Raji (cell line): ENCODE data around the gene TUBA3C.

Experiments used
- POLR2A ChIP-seq: IDR thresholded peaks from 2 replicates; pipeline ENCODE4 v1.6.1; 2011; ENCODE audit warnings: low read depth, low read length, control low read depth; ENCODE audit not compliant: insufficient read depth

The TUBA3C gene

DNA sequence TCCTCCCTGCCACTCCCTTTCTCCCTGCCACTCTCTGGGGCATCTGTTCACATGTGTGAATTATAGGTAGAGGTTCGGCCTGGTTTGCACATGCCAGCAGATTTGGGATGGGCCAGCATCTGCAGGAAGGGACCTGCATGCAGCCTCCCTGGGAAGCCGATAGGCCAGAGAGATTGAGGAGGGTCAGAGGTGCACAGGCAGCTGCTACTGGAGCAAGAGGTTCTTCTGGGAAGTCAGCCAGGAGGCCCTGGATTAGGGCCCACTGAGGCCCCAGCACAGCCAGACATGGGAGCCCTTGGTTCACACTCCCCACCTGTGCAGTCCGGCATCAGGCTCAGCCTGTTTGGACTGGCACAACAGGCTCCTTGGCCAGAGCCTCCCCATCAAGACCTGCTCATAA is 12.1 kb downstream of the TUBA3C start:
- no peak for TF ChIP-seq POLR2A

DNA sequence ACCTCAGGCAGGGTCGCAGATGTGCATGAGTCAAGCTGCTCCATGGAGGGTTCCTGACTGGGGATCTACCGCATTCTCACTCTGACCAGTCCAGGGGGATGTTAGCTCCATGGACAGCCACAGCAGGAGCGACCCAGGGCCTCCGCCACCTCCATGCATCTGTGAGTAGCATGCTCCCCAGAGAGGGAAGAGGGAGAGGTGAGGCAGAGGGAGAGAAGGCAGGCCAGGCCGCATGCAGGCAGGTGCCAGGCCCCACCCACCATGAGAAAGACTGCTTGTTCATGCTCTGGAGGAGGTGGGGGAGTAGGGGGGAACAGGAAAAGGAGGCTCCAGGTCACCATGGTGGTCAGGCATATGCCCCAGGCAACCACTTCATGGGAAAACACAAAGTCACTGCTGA is 20.3 kb downstream of the TUBA3C start:
- no peak for TF ChIP-seq POLR2A

DNA sequence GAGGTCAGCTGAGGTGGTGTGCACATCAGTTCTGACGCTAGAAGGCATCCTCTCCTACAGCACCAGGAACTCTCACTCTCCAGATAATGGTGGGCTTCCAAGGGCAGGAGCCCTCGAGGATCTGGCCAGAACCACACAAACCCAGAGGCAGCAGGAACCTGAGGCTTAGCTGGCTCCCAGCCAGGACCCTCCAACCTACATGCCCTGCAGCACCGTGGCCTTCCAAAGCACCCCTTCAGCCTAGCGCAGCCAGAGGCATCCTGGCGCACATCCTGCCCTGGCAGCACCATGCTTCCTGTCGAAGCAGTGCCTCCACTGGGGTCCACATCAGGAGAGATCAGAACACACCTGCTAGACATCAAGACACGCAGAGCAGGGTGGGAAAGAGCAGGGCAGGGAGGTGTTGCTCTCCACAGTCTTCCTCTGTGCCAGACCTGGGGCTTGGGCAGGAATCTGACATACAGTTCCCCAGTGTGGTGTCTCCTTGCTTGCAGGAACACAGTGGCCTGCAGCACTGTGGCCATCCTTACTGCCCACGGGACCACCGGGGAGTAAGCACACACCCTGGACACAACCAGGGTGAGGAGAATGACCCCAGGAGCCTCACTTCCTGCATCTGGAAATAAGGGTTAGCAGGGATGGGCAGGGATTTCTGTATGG is 21.7 kb downstream of the TUBA3C start:
- TF ChIP-seq POLR2A, result no peak

DNA sequence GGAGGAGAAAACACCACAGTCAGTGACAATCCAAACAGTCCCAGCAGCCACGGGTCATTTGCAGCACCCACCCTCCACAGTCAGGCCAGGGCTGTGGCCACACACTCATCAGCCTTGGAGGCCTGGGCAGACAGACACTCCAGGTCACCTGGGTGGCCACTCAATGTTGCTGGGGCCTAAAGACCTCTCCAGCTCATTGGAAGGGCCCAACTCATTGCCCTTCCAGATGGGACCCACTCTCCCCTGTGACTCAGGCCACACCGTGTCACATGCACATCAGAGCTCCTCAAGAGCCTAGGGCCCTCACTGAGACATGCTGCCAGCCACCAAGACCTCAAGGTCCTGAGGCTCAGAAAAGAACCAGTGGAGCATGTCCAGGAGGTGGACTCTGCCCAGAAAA is 22.4 kb downstream of the TUBA3C start:
- TF ChIP-seq POLR2A, result no peak

DNA sequence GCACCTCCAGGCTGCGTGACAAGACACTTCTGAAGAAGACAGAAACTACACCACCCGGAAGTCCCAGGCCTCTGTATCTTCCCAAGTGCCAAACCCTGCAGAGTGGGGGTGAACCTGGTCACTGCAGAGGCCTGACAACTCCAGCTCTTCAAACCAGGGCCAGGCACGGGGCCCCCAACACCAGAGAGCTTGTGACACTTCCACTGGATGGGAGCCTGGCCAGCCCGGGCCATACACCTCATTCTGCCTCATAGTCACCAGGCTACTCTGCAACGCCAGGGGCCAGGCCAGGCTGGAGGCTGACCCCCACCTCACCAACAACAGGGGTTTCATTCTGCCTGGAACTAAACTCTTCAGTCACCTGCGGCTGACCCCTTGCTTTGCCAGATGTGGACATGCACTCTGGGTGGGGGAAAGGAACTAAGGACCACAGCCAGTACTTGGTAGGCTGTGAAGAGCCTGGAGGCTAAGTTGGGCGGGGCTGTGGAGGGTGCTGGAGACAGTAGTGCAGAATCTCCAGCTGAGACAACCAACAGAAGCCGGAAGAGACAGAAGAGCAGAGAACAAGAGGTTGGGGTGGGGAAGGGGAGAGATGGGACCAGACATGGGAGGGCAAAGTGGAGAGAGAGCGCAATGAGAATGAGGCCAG is 23.0 kb downstream of the TUBA3C start:
- TF ChIP-seq POLR2A, result no peak

DNA sequence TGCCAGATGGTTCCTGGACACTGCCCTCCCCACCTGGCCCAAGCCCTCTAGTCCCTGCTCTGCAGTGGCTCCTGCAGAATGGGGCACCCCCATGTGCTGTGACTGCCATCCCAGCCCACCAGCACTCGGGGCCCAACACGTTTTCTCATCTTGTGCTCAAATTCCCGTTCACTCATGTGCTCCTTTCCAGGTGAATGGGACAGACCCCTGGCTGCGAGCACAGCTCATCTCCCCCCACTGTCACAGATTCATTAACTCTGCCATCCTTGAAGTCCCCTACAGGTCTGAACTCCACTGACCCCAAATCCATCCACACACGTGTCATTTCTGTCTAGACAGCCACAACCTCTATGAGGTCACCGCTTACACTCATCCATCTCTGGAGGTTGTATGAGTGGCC is 23.6 kb downstream of the TUBA3C start:
- no peak for TF ChIP-seq POLR2A

DNA sequence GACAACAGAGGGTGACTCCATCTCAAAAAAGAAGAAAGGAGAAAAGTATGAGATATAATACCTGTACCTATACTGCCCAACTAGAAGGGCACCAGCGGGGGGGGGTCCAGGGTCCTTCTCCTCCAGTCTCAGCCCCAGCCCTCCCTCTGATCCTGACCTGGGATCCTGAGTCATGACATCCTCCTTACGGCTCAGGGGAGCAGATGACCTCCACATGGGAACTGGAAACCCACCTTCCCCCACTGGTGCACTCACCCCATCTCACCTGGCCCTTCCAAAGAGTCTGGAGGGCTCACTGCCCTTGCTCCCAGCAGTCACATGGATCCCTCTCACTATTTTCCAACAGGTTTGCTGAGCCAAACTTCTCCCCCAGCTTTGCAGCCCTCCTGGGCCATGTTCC is 24.2 kb downstream of the TUBA3C start:
- no peak for TF ChIP-seq POLR2A

DNA sequence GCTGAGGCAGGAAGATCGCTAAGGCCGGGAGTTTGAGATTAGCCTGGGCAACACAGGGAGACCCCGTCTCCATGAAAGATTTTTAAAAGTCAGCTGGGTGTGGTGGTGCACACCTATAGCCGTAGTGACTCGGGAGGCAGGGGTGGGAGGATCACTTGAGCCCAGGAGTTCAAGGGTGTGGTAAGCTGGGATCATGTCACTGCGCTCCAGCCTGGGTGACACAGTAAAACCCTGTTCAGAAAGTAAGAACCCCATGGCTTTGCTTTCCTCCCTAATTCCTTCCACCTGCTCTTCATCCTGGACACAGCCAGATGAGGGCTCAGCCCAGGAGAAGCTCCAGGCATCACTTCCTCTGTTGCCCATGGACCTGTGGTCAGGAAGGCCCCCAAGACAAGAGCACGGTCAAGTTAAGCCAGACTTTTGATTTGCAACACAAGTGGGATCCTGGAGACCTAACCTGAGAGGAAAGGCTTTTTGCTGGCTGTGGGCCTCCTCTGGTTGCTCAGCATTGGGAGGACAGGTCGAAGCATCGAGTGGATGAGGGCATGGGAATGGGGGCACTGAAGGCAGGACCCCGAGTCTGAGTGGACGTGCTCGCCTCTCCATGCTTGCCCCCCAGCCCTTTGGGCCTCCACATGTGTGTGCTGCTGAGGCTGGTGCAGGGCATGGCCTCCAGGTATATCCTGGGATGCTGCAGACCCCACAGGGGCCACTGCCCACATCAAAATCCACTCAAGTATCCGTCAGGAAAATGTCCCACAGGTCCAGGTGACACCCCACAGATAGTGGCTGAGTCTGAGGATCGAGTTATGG is 25.4 kb downstream of the TUBA3C start:
- TF ChIP-seq POLR2A, result no peak

DNA sequence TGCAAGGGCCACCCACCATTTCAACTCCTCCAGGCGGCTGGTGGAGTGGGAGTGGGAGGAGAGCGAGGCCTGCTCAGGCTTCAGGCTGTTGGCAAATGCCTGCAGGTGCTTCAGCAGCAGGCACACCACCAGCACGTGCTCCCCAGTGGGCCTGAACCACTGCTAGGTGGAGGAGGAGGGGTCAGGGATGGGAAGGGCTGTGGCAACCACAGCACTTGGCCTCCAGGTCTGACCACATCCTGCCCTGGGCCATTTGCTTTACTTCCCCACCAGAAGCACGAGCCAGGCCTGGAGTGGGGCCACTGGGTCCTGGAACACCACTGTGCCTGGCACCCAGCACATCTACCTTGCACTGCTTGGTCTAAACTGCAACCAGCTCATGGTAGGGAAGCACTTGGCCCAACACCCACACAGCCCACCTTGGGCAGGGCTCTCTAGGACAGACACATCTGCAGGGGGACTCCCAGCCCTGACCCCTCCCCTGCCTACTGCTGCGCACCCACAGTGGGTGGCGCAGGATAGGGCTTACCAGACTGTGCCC is 26.2 kb downstream of the TUBA3C start:
- no peak for TF ChIP-seq POLR2A

DNA sequence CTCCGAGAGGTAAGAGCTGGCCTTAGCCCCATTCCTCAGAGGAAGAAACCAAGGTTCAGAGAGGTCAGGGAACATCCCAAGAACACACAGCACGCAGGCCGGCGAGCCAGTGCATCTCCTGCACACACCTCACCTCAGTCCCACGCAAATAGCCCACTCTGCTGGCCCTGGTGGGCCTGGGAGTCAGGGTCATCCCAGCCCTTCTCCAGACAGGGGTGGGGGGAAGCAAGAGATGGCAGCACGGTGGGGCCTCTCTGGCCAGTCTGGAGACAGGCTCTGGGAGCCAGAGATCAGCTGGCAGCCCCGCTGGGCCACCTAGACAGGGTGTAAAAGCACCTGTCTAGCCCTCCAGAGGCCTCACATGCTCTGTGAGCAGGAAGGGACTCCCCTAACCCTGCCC is 26.8 kb downstream of the TUBA3C start:
- TF ChIP-seq POLR2A, result no peak

DNA sequence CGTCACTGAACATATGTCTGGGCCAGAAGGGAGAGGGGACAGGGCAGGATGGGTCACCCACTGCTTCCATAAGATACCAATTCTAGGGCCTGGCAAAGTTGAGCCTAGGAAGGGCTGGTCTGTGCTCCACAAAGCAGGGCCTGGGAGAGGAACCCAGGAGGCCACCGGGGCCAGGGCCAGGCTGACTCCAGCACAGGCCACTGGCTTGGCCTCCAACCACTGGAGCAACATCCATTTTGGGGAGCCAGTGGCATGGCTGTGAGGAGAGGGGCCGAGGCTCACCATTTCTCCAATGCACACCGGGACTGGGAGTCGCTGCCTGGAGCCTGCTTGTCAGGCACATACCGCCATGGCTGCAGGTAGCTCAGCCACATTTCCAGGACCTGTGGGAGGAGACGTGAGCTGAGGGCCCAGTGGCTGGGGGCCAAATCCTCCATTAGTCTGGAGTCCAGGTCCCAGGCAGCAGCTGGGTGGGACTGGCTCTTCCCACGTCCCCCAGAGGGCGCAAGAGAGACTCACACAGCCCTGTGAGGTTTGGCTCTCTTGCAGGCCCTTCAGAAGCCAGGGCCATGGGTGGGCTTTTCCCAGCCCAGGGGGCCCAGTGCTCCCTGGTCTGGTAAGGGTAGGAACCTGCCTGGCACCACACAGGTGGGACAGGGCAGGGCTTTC is 27.7 kb downstream of the TUBA3C start:
- no peak for TF ChIP-seq POLR2A

DNA sequence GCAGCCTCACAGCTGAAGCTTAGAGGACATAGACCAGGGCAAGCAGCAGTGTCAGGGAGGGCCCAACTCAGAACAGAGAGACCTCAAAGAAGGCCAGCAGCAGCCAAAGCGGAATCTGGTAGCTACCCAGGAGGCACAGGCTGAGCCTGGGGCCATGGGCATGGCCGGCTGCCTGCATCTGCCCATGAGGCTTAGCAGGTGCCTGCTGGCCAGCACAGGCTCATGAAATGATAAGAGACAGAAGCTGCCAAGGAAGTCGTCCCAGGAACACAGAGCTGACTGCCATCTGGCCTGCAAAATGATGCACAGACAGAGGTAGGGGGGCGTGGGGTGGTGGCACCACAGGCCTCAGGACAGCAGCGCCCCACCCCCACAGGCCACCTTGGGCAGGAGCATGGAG is 29.2 kb downstream of the TUBA3C start:
- no peak for TF ChIP-seq POLR2A

DNA sequence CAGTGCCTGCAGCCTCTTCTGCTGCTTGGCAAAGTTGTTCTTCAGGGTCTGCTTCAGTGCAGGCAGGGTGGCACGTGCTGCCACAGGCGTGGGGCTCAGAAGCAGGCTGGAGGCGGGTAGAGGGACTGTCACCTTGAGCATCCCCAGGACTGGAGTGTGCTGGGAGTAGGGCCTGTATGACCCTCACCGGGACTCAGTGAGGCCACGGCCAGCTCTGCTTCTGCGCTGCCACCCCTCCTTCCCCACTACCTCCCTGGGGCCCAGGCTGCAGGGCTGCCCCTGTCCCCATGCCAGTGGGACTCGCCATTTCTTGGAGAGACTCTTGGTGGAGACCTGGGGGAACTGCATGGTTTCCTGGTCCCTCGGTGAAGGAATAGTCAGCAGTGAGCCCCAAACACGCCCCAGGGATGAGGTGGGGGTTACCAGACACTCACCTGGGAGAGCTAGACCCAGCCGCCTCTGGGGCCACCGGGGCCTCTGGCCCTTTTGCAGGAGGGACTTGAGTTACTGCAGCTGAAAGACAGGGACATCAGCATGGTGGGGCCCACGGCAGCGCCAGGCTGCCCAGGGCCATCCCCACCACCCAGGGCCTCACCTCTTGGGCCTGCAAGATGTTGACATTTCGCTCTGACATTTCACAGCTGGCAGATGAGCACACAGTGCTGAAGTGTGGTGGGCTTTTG is 29.9 kb downstream of the TUBA3C start:
- TF ChIP-seq POLR2A, result no peak

DNA sequence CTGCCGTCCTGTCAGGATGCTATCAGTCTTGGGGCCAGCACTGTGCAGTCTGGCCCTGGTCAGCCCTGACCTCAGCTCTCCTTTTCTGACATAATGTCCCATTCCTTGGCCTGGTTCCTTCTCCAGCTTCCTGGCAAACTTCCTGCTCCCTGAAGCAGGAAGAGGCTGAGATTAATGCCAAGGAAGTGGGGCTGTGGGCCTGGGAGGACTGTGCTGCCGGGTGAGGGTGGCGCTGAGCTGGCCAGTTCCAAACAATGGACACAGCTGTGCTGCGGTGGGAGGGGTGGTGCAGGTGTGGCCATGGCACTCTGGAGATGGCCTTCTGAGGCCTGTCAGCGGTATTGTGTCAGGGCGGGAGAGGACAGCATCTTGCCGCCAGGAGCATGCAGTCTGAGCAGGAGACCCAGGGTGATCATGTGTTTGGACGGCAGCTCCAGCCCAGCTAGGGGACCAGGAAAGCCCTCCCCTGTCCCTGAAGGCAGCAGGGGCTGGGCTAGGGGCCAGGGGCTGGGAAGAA is 30.9 kb downstream of the TUBA3C start:
- no peak for TF ChIP-seq POLR2A

DNA sequence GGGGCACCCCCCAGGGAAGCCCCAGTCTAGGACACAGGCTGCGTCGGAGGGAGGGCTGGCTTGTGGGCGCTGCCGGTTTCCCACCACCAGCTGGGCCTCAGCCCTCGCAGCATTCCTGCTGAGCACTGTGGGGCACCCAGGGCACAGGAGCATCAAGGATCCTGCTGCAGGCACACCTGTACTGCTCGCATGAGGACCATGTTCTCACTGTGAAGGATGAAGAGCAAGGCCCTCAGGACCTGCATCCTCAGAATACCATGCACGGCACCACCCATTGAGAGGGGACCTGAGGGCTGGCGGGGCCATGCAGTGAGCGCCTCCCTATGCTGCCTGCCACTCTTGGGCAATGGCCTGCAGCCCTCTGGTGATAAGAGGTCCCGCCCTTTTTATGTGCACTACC is 31.4 kb downstream of the TUBA3C start:
- no peak for TF ChIP-seq POLR2A
